Activated CD4-positive, CD25-positive, alpha-beta regulatory T cell treated with anti-CD3 and anti-CD28 coated beads, Interleukin-2, amount 50 U/mL, for 16 hours (primary cell): ENCODE data around the gene TMCC1.
"Not testable (repeated sequence)": the region's sequence is repeated elsewhere in the genome, so short reads cannot be mapped to it uniquely, and the experiment has no call there.

Experiments used
- DNase-seq: peaks from one replicate; pipeline ENCODE4 v3.0.0-alpha.2; 2020; ENCODE audit warnings: low read depth, low spot score

Gene TMCC1

GRCh38 chr3:129611446-129611800 is 282.1 kb downstream of the TMCC1 start:
- no peak for DNase-seq

DNA sequence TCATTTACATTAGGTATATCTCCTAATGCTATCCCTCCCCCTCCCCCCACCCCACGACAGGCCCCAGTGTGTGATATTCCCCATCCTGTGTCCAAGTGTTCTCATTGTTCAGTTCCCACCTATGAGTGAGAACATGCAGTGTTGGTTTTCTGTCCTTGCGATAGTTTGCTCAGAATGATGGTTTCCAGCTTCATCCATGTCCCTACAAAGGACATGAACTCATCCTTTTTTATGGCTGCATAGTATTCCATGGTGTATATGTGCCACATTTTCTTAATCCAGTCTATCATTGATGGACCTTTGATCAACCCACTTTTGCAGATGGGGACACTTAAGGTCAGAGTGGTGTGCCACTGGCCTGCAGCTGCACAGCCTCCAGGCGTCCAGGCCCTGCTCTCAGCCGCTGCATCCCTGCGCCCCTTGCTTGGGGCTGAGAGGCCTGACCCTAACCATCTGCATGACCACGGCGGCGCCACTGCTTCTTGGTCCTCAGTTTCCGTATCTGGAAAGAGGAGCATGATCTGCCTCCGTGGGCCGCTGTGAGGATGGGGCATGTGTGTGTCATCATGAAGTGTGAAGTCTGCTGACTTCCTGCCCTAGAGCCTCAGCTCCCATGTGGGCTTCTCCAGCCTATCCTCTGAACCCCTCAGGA is 282.6 kb downstream of the TMCC1 start:
- not testable (repeated sequence) for DNase-seq

- no peak for DNase-seq
These were observed 283.2 kb downstream of the TMCC1 start for GRCh38 chr3:129610276-129610675.

DNA sequence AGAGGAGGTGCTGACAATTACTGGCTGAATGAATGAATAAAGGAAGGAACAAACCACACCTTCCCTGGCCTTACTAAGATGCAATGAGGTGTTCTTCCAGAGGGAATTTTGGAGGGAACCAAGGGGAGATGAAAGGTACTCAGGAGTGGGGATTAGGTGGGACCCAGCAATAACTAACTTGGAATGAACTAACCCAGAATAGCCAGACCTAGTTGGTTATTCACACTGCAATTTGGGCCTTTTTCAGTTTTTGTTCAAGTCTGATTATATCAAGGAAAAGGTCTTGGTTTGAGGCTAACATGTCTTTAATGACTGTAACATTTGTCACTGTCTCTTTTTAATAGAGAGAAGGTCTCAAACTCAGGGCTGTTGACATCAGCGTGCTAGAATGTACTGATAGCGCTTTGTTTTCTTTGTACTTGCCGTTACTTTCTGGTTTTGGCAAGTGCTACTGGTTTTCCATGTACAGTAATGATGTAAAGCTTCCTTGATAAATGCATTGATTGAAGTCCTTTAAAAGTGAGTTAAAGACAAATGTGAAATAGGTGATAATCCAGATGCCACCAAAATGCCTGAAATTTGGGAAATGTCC is 283.8 kb downstream of the TMCC1 start:
- no peak for DNase-seq

- no peak for DNase-seq
These were observed 284.4 kb downstream of the TMCC1 start for GRCh38 chr3:129608936-129609590.

GRCh38 chr3:129608087-129608935 is 285.2 kb downstream of the TMCC1 start:
- DNase-seq: no peak

- no peak for DNase-seq
These were observed 286.0 kb downstream of the TMCC1 start for GRCh38 chr3:129607391-129608068.

DNA sequence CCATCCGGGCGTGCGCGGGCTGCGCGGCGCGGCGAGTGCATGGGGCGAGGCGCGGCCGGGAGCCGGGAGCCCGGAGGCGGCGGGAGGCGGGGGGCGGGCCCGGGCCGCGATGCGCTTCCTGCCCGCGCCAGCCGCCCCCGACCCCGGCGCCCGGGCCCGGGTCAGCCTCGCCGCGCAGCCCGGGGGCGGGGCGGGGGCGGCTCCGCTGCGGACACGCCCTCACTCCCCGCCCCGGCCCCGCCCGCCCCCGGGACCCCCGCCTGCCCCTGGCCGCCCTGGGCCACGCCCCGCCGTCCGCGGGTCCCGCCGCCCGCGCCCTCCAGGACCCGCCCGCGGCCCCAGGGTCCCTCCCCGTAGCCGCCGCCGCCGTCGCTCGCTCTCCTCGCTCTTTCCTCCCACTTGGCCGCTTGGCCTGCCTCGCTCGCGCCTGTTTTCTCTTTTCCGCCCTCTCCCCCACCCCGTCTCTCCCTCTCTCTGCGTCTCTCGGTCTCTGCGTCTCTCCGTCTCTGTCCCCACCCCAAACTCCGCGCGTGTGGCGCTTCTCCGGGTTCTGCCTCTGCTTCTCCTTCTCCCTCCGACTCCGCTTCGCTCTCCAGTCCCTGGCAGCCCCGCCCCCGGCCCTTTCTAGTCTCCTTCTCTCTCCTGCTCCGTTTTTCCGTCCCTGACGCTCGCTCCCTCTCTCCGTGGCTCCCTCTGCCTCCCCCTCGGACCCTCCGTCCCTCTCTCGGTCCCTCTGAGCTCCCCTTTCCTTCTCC is 286.7 kb downstream of the TMCC1 start, which contains the start of gene PLXND1:
Gene PLXND1, minus strand, starts transcription at position 41 of the 755 bp plus-strand sequence. Its CDS starts 37 bp downstream, at position 4.
- no peak for DNase-seq

GRCh38 chr3:129605922-129606635 is 287.4 kb downstream of the TMCC1 start:
- no peak for DNase-seq

DNA sequence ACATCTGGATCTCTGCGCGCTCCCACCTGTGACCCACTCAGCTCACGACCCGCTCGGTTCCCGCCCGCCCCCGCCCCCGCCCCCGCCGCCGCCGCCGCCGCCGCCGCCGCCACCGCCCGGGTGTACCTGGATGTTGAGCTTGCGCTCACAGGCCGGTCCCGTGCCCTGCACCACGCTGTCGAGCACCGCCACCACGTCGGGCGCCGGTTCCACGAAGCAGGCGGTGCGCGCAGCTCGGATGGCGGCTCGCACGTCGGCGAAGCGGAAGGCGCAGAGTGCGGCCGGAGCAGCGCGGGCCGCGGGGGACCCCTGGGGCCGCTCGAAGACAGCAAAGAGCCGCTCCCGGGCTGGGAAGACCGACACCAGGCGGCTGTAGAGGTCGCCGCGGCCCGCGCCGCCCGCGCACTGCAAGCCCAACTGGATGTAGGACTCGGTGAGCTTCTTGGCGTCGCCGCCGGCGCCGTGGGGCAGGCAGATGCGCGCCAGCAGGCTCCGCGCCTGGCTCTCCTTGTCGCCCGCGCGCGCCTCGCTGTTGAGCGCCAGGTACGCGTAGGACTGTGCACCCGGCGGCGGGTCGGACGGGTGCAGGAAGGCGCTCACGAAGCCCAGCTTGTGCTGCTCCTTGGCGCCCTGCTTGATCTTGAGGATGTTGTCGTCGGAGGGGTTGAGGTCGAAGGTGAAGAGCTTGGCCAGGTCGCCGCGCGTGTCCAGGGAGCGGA is 288.1 kb downstream of the TMCC1 start:
- DNase-seq: no peak

- DNase-seq: no peak
These were observed 288.7 kb downstream of the TMCC1 start for GRCh38 chr3:129604767-129605166.

- no peak for DNase-seq
These were observed 289.3 kb downstream of the TMCC1 start for GRCh38 chr3:129603991-129604749.

GRCh38 chr3:129603561-129603942 is 290.0 kb downstream of the TMCC1 start:
- DNase-seq: no peak

DNA sequence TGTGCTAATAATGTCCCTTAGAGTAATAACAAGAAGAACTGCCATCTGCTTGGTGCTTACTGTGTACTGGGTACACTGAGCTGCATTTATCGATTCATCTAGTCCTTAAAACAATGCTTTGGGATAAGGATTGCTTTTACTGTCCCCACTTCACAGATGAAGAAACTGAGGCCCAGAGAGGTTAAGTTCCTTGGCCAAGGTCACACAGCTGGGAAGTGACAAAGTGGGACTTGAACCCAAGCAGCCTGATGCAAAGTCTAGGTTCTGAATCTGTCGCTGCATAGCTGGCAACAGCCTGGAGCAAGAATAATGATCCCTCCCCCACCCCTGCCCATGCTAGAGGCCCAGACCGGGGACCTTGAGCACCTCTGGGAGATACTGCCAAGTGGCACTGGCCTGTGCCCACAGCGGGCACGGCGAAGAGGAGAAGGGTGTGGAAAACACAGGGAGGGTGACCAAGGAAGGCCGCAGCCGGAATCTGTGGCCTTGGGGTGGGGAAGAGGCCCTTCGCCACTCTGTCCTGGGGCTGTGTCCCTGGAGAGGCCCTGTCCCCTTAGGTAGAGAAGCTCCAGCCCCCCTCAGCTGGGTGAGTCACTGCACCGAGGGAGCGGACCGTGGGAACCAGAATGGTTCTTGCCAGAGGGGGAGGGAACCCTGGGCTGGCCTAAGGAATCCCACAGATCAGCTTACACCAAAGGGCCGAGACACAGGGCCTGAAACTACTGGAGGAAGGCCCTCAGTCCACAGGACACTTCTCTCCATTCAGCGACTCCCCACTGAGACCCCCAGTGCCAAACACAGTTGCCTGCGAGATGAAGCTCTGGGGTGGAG is 290.6 kb downstream of the TMCC1 start:
- DNase-seq: no peak

GRCh38 chr3:129602309-129602708 is 291.2 kb downstream of the TMCC1 start:
- DNase-seq: no peak

DNA sequence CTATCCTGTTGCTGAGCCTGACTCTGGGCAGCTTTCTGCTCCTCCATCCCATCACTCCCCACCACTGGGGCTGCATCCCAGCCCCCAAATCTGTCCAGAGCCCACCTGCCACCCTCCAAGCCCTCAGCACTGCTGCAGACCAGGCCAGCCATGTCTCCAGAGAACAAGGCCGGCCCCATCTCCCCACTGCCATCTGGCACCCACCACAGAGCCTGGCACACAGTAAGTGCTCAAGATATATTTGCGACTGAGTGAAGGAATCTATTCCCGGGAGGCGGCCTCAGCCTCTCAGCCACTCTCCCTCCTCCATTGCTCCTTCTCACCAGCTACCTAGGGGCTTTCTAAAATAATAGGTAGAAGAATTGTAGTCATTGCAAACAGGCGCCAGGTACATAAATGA is 291.8 kb downstream of the TMCC1 start:
- no peak for DNase-seq

GRCh38 chr3:129600348-129600747 is 293.2 kb downstream of the TMCC1 start:
- DNase-seq: no peak

- DNase-seq: no peak
These were observed 293.9 kb downstream of the TMCC1 start for GRCh38 chr3:129599607-129600006.
